HG03558 (cell line): ENCODE data around the gene ZNF423.

Experiments
- ATAC-seq: cut with Tn5 transposase; IDR thresholded peaks from one replicate; pipeline ENCODE4 v1.9.1; 2021; ENCODE audit warnings: moderate number of reproducible peaks; ENCODE audit not compliant: unreplicated experiment; ENCODE audit errors: extremely low read depth

The ZNF423 gene

GRCh38 chr16:49440156-49441065 lies 415.5 kb downstream of the ZNF423 start:
- no peak for ATAC-seq

- no peak for ATAC-seq
These were observed 416.2 kb downstream of the ZNF423 start for GRCh38 chr16:49439676-49440075.

- no peak for ATAC-seq
These were observed 416.9 kb downstream of the ZNF423 start for GRCh38 chr16:49439050-49439449.
